GM12878 (cell line): ENCODE measurements around the gene SLC25A47. TPM values are rescaled to one million over a fixed set of nuclear protein-coding genes. Genes with fewer than 3 reads are reported as not detected.

Source experiments
- ATAC-seq: fragments of 200-7000 bp; cut with Tn5 transposase; 3 replicates; pipeline ENCODE4 v1.9.1; 2020; ENCODE audit warnings: mild to moderate bottlenecking, moderate library complexity
- BruUV-seq: library from RNA; stranded (reverse); fragments of 400-500 nt; replicated peaks from 2 replicates; lab custom pipeline; 2021; lab: Mats Ljungman, UMichigan
- CTCF ChIA-PET: fragments of 300-600 bp; sonication (Branson Sonifier 250); formaldehyde crosslinking; extraction: SDS; loops from one replicate; lab custom pipeline; 2021; ENCODE audit warnings: inconsistent platforms; lab: Yijun Ruan, JAX
- POLR2A ChIA-PET: fragments of 350-600 bp; formaldehyde crosslinking; extraction: SDS; loops from one replicate; lab custom pipeline; 2021; ENCODE audit warnings: inconsistent platforms; lab: Charles Lee
- RAD21 ChIA-PET: fragments of 300-600 bp; sonication (Branson Sonifier 250); formaldehyde crosslinking; loops from one replicate; lab custom pipeline; 2023; ENCODE audit warnings: antibody characterized with exemption; ENCODE audit not compliant: unreplicated experiment; lab: Charles Lee
- SMC1A ChIA-PET: fragments of 300-600 bp; sonication (Branson Sonifier 250); formaldehyde crosslinking; loops from one replicate; lab custom pipeline; 2023; ENCODE audit not compliant: unreplicated experiment, uncharacterized antibody; lab: Charles Lee
- DNase-seq: peaks from one replicate; pipeline ENCODE4 v3.0.0-alpha.2; 2011; ENCODE audit warnings: low read depth, low spot score
- FAIRE-seq: peaks from 3 replicates; lab custom pipeline; 2011; peaks lifted over from hg19 to GRCh38; lab: Jason Lieb, UNC
- H2AFZ ChIP-seq: 2 replicates; pipeline ENCODE4 v1.6.0; 2011; ENCODE audit warnings: low read depth, low read length, control low read depth; ENCODE audit not compliant: control insufficient read depth
- H3K27ac ChIP-seq: 2 replicates; pipeline ENCODE4 v1.5.1; 2011; ENCODE audit warnings: control low read depth; ENCODE audit not compliant: control insufficient read depth, insufficient read depth
- H3K27me3 ChIP-seq, 2 experiments: replicated peaks in 1 of 2; 2 replicates each; pipeline versions ENCODE4 v1.6.0 to v1.6.1; 2011; ENCODE audit warnings: low read length in 1 of 2; ENCODE audit not compliant: control insufficient read depth in 2 of 2, insufficient read depth in 2 of 2
- H3K36me3 ChIP-seq, 2 experiments: 2 replicates each; pipeline ENCODE4 v1.5.1; 2011; ENCODE audit warnings: low read length in 1 of 2; ENCODE audit not compliant: control insufficient read depth in 2 of 2, insufficient read depth in 2 of 2
- H3K4me1 ChIP-seq: 2 replicates; pipeline ENCODE4 v1.6.1; 2011; ENCODE audit warnings: mild to moderate bottlenecking, low read length, moderate library complexity, mixed read lengths; ENCODE audit not compliant: control insufficient read depth, insufficient read depth
- H3K4me2 ChIP-seq: 2 replicates; pipeline ENCODE4 v1.6.0; 2011; ENCODE audit warnings: control low read depth; ENCODE audit not compliant: control insufficient read depth, insufficient read depth
- H3K4me3 ChIP-seq: fragments of 200-600 bp; sonication (generic); 2 replicates; pipeline ENCODE4 v1.5.1; 2016
- H3K79me2 ChIP-seq: 2 replicates; pipeline ENCODE4 v1.6.0; 2011; ENCODE audit warnings: low read length; ENCODE audit not compliant: control insufficient read depth, insufficient read depth
- H3K9ac ChIP-seq: 2 replicates; pipeline ENCODE4 v1.8.0; 2011; ENCODE audit warnings: low read length, control low read depth, mixed read lengths; ENCODE audit not compliant: control insufficient read depth, insufficient read depth
- H3K9me3 ChIP-seq: replicated peaks from 3 replicates; pipeline ENCODE4 v1.5.1; 2011; ENCODE audit warnings: mild to moderate bottlenecking, low read length; ENCODE audit not compliant: control insufficient read depth, insufficient read depth
- H4K20me1 ChIP-seq: 2 replicates; pipeline ENCODE4 v1.6.0; 2011; ENCODE audit not compliant: control insufficient read depth, insufficient read depth
- CBX3 ChIP-seq: fragments of 200-600 bp; sonication (generic); IDR thresholded peaks from 2 replicates; pipeline ENCODE4 v1.6.1; 2016; ENCODE audit warnings: low read depth, borderline replicate concordance
- E2F4 ChIP-seq: IDR thresholded peaks from 2 replicates; pipeline ENCODE4 v1.6.1; 2012; ENCODE audit warnings: low read depth, low read length, improper control_type of control experiment
- EED ChIP-seq: sonication (generic); IDR thresholded peaks from 2 replicates; pipeline ENCODE4 v1.6.1; 2016; ENCODE audit warnings: antibody characterized with exemption, low read depth
- IKZF2 ChIP-seq, 2 experiments: fragments of 450-650 bp; IDR thresholded peaks; 2 replicates each; pipeline ENCODE4 v1.6.1; 2017; ENCODE audit warnings: mild to moderate bottlenecking in 2 of 2, moderate library complexity in 2 of 2
- IRF4 ChIP-seq: IDR thresholded peaks from 2 replicates; pipeline ENCODE4 v1.6.1; 2011; ENCODE audit warnings: low read depth, low read length
- JUNB ChIP-seq: IDR thresholded peaks from 2 replicates; pipeline ENCODE4 v1.6.1; 2016; ENCODE audit warnings: antibody characterized with exemption, mild to moderate bottlenecking
- NFYB ChIP-seq: IDR thresholded peaks from 2 replicates; pipeline ENCODE4 v1.6.1; 2011; ENCODE audit warnings: low read depth, mild to moderate bottlenecking, low read length, improper control_type of control experiment, moderate library complexity; ENCODE audit not compliant: insufficient read depth
- NR2F1 ChIP-seq: fragments of 450-650 bp; conservative IDR thresholded peaks from 2 replicates; pipeline ENCODE4 v1.6.1; 2017; ENCODE audit warnings: mild to moderate bottlenecking
- POLR2A ChIP-seq: IDR thresholded peaks from 2 replicates; pipeline ENCODE4 v1.6.1; 2011; ENCODE audit warnings: low read depth, mild to moderate bottlenecking, low read length
- REST ChIP-seq: IDR thresholded peaks from 2 replicates; pipeline ENCODE4 v1.6.1; 2012; ENCODE audit warnings: mild to moderate bottlenecking, low read depth, low read length
- SIN3A ChIP-seq: IDR thresholded peaks from 2 replicates; pipeline ENCODE4 v1.6.1; 2012; ENCODE audit warnings: low read depth, low read length, improper control_type of control experiment
- TCF12 ChIP-seq: IDR thresholded peaks from 2 replicates; pipeline ENCODE4 v1.6.1; 2011; ENCODE audit warnings: low read depth, mild to moderate bottlenecking, low read length
- WGBS: methylation state at CpG from one replicate; pipeline ENCODE4 v1.1.6; 2016; ENCODE audit warnings: low lambda C conversion rate; ENCODE audit not compliant: insufficient replicate concordance, insufficient coverage; ENCODE audit errors: missing lambda C conversion rate; 5-methylcytosine and 5-hydroxymethylcytosine counted together
- in situ Hi-C: fragments of 300-500 bp; cut with MboI; formaldehyde crosslinking; loops from 9 replicates; pipeline ENCODE4 v1.14.3; 2018; ENCODE audit warnings: mixed read lengths
- intact Hi-C: fragments of 100-400 bp; cut with micrococcal nuclease; formaldehyde crosslinking; loops from one replicate; pipeline ENCODE4 v1.14.2; 2022; ENCODE audit not compliant: unreplicated experiment
- polyA plus RNA-seq, 11 experiments: library from polyadenylated mRNA; depleted of rRNA in 4 of 11; unstranded in 6 of 11; stranded (reverse) in 5 of 11; fragments of >200 nt; fragmentation: Nextera tagmentation in 4 of 11; fragmentation: Illumina TruSeq in 1 of 11; extraction: Ambion mirVana in 4 of 11; extraction: Trizol in 1 of 11; gene quantifications; 1 replicate in 1 of 11; 2 replicates in 10 of 11; pipeline versions ENCODE4 v1.2.1 to v1.2.3, GENCODE V29; 2011 to 2016; ENCODE audit warnings: inconsistent platforms in 2 of 11, missing spikeins in 2 of 11, low read depth in 1 of 11
- total RNA-seq, 4 experiments: library from RNA; depleted of rRNA in 3 of 4; stranded (reverse); fragments of >200 nt in 3 of 4; fragmentation: Illumina TruSeq in 1 of 4; extraction: Trizol in 1 of 4; gene quantifications; 2 replicates each; pipeline versions ENCODE4 v1.2.1 to v1.2.3, GENCODE V29; 2013 to 2021

Gene SLC25A47
- total and polyA plus RNA-seq, 10 of the 15 experiments (the other 5 are each of a cell fraction or from before 2014, with no cell fraction given): 0.14 TPM; not detected in 9

GRCh38 chr14:100282083-100282350, 41.1 kb upstream of the SLC25A47 start:
- in situ Hi-C loops (loop anchor here (10.0 kb wide), 1 partner anchor 363 kb away; no protein-coding TSS in a partner anchor), intact Hi-C loops (no loop called here)
- Histone ChIP-seq H3K4me2 (no peak overlapping the region), H3K36me3 (peaks cover 12 to 14% of the 10 kb centered on the region in 2 experiments), H3K9me3 (no peaks in the 10 kb centered on the region), H3K27ac (no peak overlapping the region), H3K27me3 (no peaks in the 10 kb centered on the region), H3K4me3 (no peak overlapping the region), H3K4me1 (0 out of 2 replicates have a peak, but pooled peaks cover 5% of the 10 kb centered on the region), H4K20me1 (no peaks in the 10 kb centered on the region), H2AFZ (no peak overlapping the region), H3K9ac (no peak overlapping the region), H3K79me2 (peaks cover 14% of the 10 kb centered on the region)
- DNase-seq (no peak), FAIRE-seq (no peak), ATAC-seq (no peak)
- 99% methylated on average over 7 of the region's 7 CpGs for WGBS
- TF ChIP-seq SIN3A: no peak
- peak; percentile 40; the same call in 1 of the 2 replicates for TF ChIP-seq POLR2A
- ChIA-PET CTCF (interaction anchor here (1.0 to 5.3 kb wide), 5 partner anchors 8 to 96 kb away, joined by 3 to 50 read pairs (median 6); partner anchors contain the start of gene WDR25), SMC1A (interaction anchor here (1.3 kb wide), 2 partner anchors 8 to 95 kb away, joined by 3 to 5 read pairs; no protein-coding TSS in a partner anchor), POLR2A (no interaction called here), RAD21 (interaction anchor here (1.2 kb wide), 1 partner anchor 89 kb away, joined by 3 read pairs; no protein-coding TSS in a partner anchor)
- BruUV-seq: no TSS peak

GRCh38 chr14:100282766-100283419, 40.2 kb upstream of the SLC25A47 start:
- no TSS peak for BruUV-seq
- Histone ChIP-seq H3K4me2 (no peak overlapping the region), H2AFZ (no peak overlapping the region), H3K9ac (no peak overlapping the region), H3K4me1 (0 out of 2 replicates have a peak, but pooled peaks cover 5% of the 10 kb centered on the region), H4K20me1 (no peaks in the 10 kb centered on the region), H3K27me3 (no peaks in the 10 kb centered on the region), H3K27ac (no peak overlapping the region), H3K4me3 (no peak overlapping the region), H3K79me2 (peaks cover 14% of the 10 kb centered on the region), H3K36me3 (peaks cover 9 to 10% of the 10 kb centered on the region in 2 experiments), H3K9me3 (no peaks in the 10 kb centered on the region)
- in situ Hi-C loops: loop anchor here (10.0 kb wide), 1 partner anchor 362 kb away; no protein-coding TSS in a partner anchor
- SMC1A ChIA-PET: interaction anchor here (0.8 to 1.3 kb wide), 3 partner anchors 9 to 93 kb away, joined by 3 to 5 read pairs (median 3); no protein-coding TSS in a partner anchor
- CTCF ChIA-PET: interaction anchor here (0.9 to 5.3 kb wide), 13 partner anchors 9 to 201 kb away, joined by 3 to 50 read pairs (median 4); partner anchors contain the start of gene WDR25
- FAIRE-seq (no peak), ATAC-seq (no peak), DNase-seq (no peak)
- POLR2A ChIA-PET: interaction anchor here (0.6 to 1.2 kb wide), 4 partner anchors 15 to 40 kb away, joined by 3 to 7 read pairs (median 4); no protein-coding TSS in a partner anchor
- intact Hi-C loops: no loop called here
- 82% methylated on average over 9 of the region's 9 CpGs for WGBS
- RAD21 ChIA-PET: interaction anchor here (0.8 to 1.5 kb wide), 3 partner anchors 42 to 95 kb away, joined by 3 to 5 read pairs (median 5); no protein-coding TSS in a partner anchor
- TF ChIP-seq E2F4 (no peak), TCF12 (no peak), CBX3 (no peak), IRF4 (no peak), NR2F1 (no peak), IKZF2 (IDR thresholded peaks at IDR 0.05) (no peak), JUNB (no peak), NFYB (no peak), EED (no peak), REST (no peak)
